WTC11 (cell line): ENCODE results near the gene RABL6. TPM values are rescaled to one million over a fixed set of nuclear protein-coding genes. Genes with fewer than 3 reads are reported as not detected.

ENCODE experiments used
- ATAC-seq: fragments of 200-7000 bp; cut with Tn5 transposase; 2 replicates; pipeline ENCODE4 v1.10.0; 2021; ENCODE audit warnings: mild to moderate bottlenecking, moderate library complexity
- CTCF ChIA-PET: fragments of 300-600 bp; sonication (Branson Sonifier 250); formaldehyde crosslinking; loops from one replicate; lab custom pipeline; 2021; ENCODE audit warnings: antibody characterized with exemption; lab: Charles Lee
- POLR2A ChIA-PET: fragments of 350-600 bp; sonication (Branson Sonifier 250); formaldehyde crosslinking; loops from one replicate; lab custom pipeline; 2021; ENCODE audit warnings: antibody characterized with exemption; lab: Charles Lee
- DNase-seq: peaks from one replicate; pipeline ENCODE4 v3.0.0; 2021; ENCODE audit warnings: low spot score
- H3K27ac Mint-ChIP-seq: 2 replicates; pipeline ENCODE4 v1.8.0; 2021; ENCODE audit warnings: mixed read lengths
- H3K27me3 Mint-ChIP-seq: 2 replicates; pipeline ENCODE4 v1.8.0; 2021; ENCODE audit warnings: low read depth, mild to moderate bottlenecking, moderate library complexity, mixed read lengths
- H3K36me3 Mint-ChIP-seq: 2 replicates; pipeline ENCODE4 v1.8.0; 2021; ENCODE audit warnings: mixed read lengths
- H3K4me1 Mint-ChIP-seq: 2 replicates; pipeline ENCODE4 v1.8.0; 2022; ENCODE audit warnings: mixed read lengths
- H3K4me3 Mint-ChIP-seq: 2 replicates; pipeline ENCODE4 v1.8.0; 2021; ENCODE audit warnings: mild to moderate bottlenecking, moderate library complexity, mixed read lengths
- H3K9me3 Mint-ChIP-seq: 2 replicates; pipeline ENCODE4 v1.8.0; 2021; ENCODE audit warnings: mixed read lengths
- ATF1 ChIP-seq: sonication (generic); formaldehyde crosslinking; IDR thresholded peaks from 2 replicates; pipeline ENCODE4 v1.8.1; 2023; ENCODE audit warnings: mild to moderate bottlenecking, moderate library complexity, missing genetic modification reagents
- ETV6 ChIP-seq: sonication (generic); formaldehyde crosslinking; IDR thresholded peaks from 2 replicates; pipeline ENCODE4 v1.8.1; 2022; ENCODE audit warnings: mild to moderate bottlenecking, missing genetic modification reagents
- FOXJ3 ChIP-seq: sonication (generic); formaldehyde crosslinking; IDR thresholded peaks from 2 replicates; pipeline ENCODE4 v1.9.0; 2021; ENCODE audit warnings: missing genetic modification reagents, mild to moderate bottlenecking, borderline replicate concordance
- GRHL2 ChIP-seq: fragments of 250-450 bp; sonication (Bioruptor Pico); IDR thresholded peaks from 2 replicates; pipeline ENCODE4 v1.8.0; 2022; ENCODE audit warnings: mild to moderate bottlenecking, moderate library complexity; ENCODE audit not compliant: insufficient replicate concordance, severe bottlenecking
- JAZF1 ChIP-seq: fragments of 250-450 bp; sonication (Bioruptor Pico); IDR thresholded peaks from 2 replicates; pipeline ENCODE4 v1.9.0; 2021; ENCODE audit warnings: moderate library complexity, mild to moderate bottlenecking, inconsistent platforms
- JUN ChIP-seq: sonication (generic); formaldehyde crosslinking; IDR thresholded peaks from 2 replicates; pipeline ENCODE4 v1.8.0; 2023; ENCODE audit warnings: mild to moderate bottlenecking, missing genetic modification reagents
- NFATC4 ChIP-seq: fragments of 250-450 bp; sonication (Bioruptor Pico); IDR thresholded peaks from 2 replicates; pipeline ENCODE4 v1.9.0; 2021; ENCODE audit warnings: mild to moderate bottlenecking
- OVOL2 ChIP-seq: fragments of 250-450 bp; sonication (Bioruptor Pico); IDR thresholded peaks from 2 replicates; pipeline ENCODE4 v1.9.0; 2021; ENCODE audit warnings: mild to moderate bottlenecking, borderline replicate concordance
- PRDM15 ChIP-seq: sonication (generic); formaldehyde crosslinking; IDR thresholded peaks from 2 replicates; pipeline ENCODE4 v1.8.0; 2022; ENCODE audit warnings: missing genetic modification reagents
- PREB ChIP-seq: sonication (generic); formaldehyde crosslinking; IDR thresholded peaks from 2 replicates; pipeline ENCODE4 v1.8.1; 2022; ENCODE audit warnings: mild to moderate bottlenecking, missing genetic modification reagents, moderate library complexity, borderline replicate concordance
- PRRX2 ChIP-seq: fragments of 250-450 bp; sonication (Bioruptor Pico); IDR thresholded peaks from 2 replicates; pipeline ENCODE4 v1.8.0; 2021; ENCODE audit warnings: mild to moderate bottlenecking
- STAT6 ChIP-seq: sonication (generic); formaldehyde crosslinking; conservative IDR thresholded peaks from 2 replicates; pipeline ENCODE4 v1.8.1; 2023; ENCODE audit warnings: mild to moderate bottlenecking, low read depth, missing genetic modification reagents, moderate library complexity
- ZNF121 ChIP-seq: sonication (generic); formaldehyde crosslinking; IDR thresholded peaks from 2 replicates; pipeline ENCODE4 v1.8.0; 2023; ENCODE audit warnings: missing genetic modification reagents
- ZNF219 ChIP-seq: sonication (generic); formaldehyde crosslinking; IDR thresholded peaks from 2 replicates; pipeline ENCODE4 v1.8.0; 2023; ENCODE audit warnings: missing genetic modification reagents, mild to moderate bottlenecking, borderline replicate concordance
- ZNF317 ChIP-seq: sonication (generic); formaldehyde crosslinking; IDR thresholded peaks from 2 replicates; pipeline ENCODE4 v1.8.1; 2023; ENCODE audit warnings: low read depth, mild to moderate bottlenecking, moderate library complexity, missing genetic modification reagents, borderline replicate concordance
- ZNF416 ChIP-seq: fragments of 250-450 bp; sonication (Bioruptor Pico); IDR thresholded peaks from 2 replicates; pipeline ENCODE4 v1.9.0; 2021; ENCODE audit warnings: mild to moderate bottlenecking, inconsistent platforms
- ZNF423 ChIP-seq: fragments of 250-450 bp; sonication (Bioruptor Pico); IDR thresholded peaks from 2 replicates; pipeline ENCODE4 v2.1.2; 2022; ENCODE audit warnings: mild to moderate bottlenecking, moderate library complexity
- total RNA-seq: library from RNA; stranded (reverse); gene quantifications from 3 replicates; pipeline ENCODE4 v1.2.3, GENCODE V29; 2021
- TF ChIP-seq, protein P1 (sequence below): sonication (generic); formaldehyde crosslinking; IDR thresholded peaks from 2 replicates; pipeline ENCODE4 v1.8.1; 2022; ENCODE audit warnings: low read depth, missing genetic modification reagents, borderline replicate concordance
- TF ChIP-seq, protein P2 (sequence below): sonication (generic); formaldehyde crosslinking; IDR thresholded peaks from 2 replicates; pipeline ENCODE4 v1.8.1; 2023; ENCODE audit warnings: mild to moderate bottlenecking, missing genetic modification reagents, moderate library complexity
- TF ChIP-seq, protein P3 (sequence below): sonication (generic); formaldehyde crosslinking; IDR thresholded peaks from 2 replicates; pipeline ENCODE4 v1.8.0; 2023; ENCODE audit warnings: missing genetic modification reagents

The RABL6 gene
- total RNA-seq, 1 experiment from 2014 or later = 171 TPM

DNA sequence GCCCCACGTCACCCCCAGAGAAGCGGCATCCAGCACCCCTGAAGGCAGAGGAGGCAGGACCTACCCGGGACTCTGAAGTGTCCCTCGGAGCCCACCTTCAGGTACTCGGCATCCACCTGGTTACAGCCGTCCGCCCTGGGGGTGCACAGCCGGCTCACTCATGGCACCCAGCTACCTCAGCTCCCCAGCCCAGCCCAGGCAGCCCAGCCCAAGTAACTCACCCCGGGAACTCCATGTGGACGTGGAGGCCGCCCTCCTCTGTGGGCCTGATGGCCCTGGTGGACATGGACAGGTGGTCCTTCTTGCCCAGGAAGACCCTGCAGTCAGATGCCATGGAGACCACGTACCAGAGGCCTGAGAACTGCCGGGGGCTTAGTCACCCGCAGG lies 44.1 kb upstream of the RABL6 start (continued):
- no peak for TF ChIP-seq OVOL2
- TF ChIP-seq, all 79 proteins: peak for 0

DNA sequence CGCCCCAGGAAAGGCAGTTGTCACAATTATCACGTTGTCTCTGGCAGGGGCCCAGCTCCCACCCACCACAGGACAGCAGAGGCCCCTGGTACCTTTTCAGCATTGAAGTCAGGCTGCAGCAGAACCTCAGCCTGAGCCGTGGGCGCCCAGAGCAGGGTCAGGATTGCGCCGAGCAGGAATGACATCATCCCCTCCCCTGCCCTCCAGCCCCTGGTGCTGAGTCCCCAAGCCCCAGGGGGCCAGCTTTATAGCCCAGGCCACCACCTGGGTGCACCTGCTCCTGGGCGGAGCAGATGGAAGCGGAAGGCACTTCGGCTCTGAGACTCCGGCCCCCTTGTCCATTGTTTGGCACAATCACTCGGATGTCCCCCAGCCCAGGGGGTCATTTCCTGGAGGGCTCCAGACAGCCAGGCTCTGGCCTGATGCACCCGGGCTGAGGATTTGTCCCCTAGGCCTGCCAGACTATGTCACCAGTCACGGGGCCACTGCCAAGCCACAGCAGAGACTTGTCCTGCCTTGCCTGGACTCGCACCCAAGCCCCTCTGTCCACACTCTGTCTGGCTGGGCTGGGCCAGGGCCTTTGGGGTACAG lies 43.4 kb upstream of the RABL6 start, which contains the start of gene LCN15:
Gene LCN15, minus strand, starts transcription at position 218 of the 591 bp plus-strand sequence. Its CDS starts 30 bp downstream, at position 188.
- CTCF ChIA-PET = interaction anchor here (0.5 to 3.7 kb wide), 2 partner anchors 36 to 459 kb away, joined by 5 to 23 read pairs; no protein-coding TSS in a partner anchor

GRCh38 chr9:136765041-136765440 lies 42.7 kb upstream of the RABL6 start:
- POLR2A ChIA-PET = no interaction called here
- Mint-ChIP-seq H3K27ac (no peak overlapping the region), H3K4me3 (no peak overlapping the region), H3K27me3 (peaks cover 14% of the 10 kb centered on the region), H3K9me3 (peaks cover 7% of the 10 kb centered on the region), H3K36me3 (no peaks in the 10 kb centered on the region; the same call in 1 of the 2 replicates), H3K4me1 (peaks cover 10% of the 10 kb centered on the region)
- CTCF ChIA-PET = interaction anchor here (0.5 kb wide), 1 partner anchor 458 kb away, joined by 5 read pairs; no protein-coding TSS in a partner anchor
- ATAC-seq (no peak), DNase-seq (peak; percentile 7)
- TF ChIP-seq ZNF317 (CRISPR knock-in tag) = no peak
- TF ChIP-seq ETV6 = no peak
- no peak for TF ChIP-seq PREB (CRISPR knock-in tag)
- no peak for TF ChIP-seq PRDM15 (CRISPR knock-in tag)
- no peak for TF ChIP-seq ZNF416
- TF ChIP-seq ZNF219 = no peak
- no peak for TF ChIP-seq ZNF121 (CRISPR knock-in tag)
- no peak for TF ChIP-seq PRRX2 (CRISPR knock-in tag)
- no peak for TF ChIP-seq NFATC4 (CRISPR knock-in tag)

More for the DNA sequence above, 43.4 kb upstream of the RABL6 start, which contains the start of gene LCN15:
- Mint-ChIP-seq H3K4me3 (peak within 1 kb of the TSS; percentile 67), H3K27me3 (peaks cover 14% of the 10 kb centered on the region), H3K36me3 (no peaks in the 10 kb centered on the region; the same call in 1 of the 2 replicates), H3K4me1 (peaks cover 11% of the 10 kb centered on the region), H3K9me3 (peaks cover 7% of the 10 kb centered on the region), H3K27ac (peak within 1 kb of the TSS; percentile 80; the same call in 1 of the 2 replicates)
- DNase-seq = peak; percentile 14
- POLR2A ChIA-PET = interaction anchor here (0.6 kb wide), 1 partner anchor 653 kb away, joined by 4 read pairs; no protein-coding TSS in a partner anchor
- ATAC-seq = no peak
- TF ChIP-seq STAT6 (CRISPR knock-in tag) (no peak), ATF1 (CRISPR knock-in tag) (no peak), JAZF1 (CRISPR knock-in tag) (no peak), ZNF423 (no peak), JUN (CRISPR knock-in tag) (no peak), FOXJ3 (CRISPR knock-in tag) (no peak), GRHL2 (CRISPR knock-in tag) (no peak), OVOL2 (no peak)
- TF ChIP-seq, protein P1, sequence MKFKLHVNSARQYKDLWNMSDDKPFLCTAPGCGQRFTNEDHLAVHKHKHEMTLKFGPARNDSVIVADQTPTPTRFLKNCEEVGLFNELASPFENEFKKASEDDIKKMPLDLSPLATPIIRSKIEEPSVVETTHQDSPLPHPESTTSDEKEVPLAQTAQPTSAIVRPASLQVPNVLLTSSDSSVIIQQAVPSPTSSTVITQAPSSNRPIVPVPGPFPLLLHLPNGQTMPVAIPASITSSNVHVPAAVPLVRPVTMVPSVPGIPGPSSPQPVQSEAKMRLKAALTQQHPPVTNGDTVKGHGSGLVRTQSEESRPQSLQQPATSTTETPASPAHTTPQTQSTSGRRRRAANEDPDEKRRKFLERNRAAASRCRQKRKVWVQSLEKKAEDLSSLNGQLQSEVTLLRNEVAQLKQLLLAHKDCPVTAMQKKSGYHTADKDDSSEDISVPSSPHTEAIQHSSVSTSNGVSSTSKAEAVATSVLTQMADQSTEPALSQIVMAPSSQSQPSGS (CRISPR knock-in tag) = no peak
- TF ChIP-seq, protein P2, sequence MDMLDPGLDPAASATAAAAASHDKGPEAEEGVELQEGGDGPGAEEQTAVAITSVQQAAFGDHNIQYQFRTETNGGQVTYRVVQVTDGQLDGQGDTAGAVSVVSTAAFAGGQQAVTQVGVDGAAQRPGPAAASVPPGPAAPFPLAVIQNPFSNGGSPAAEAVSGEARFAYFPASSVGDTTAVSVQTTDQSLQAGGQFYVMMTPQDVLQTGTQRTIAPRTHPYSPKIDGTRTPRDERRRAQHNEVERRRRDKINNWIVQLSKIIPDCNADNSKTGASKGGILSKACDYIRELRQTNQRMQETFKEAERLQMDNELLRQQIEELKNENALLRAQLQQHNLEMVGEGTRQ = no peak
- TF ChIP-seq, protein P3, sequence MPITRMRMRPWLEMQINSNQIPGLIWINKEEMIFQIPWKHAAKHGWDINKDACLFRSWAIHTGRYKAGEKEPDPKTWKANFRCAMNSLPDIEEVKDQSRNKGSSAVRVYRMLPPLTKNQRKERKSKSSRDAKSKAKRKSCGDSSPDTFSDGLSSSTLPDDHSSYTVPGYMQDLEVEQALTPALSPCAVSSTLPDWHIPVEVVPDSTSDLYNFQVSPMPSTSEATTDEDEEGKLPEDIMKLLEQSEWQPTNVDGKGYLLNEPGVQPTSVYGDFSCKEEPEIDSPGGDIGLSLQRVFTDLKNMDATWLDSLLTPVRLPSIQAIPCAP = no peak
